H9 (cell line): ENCODE results near the gene LDHAL6B. TPM values are rescaled to one million over a fixed set of nuclear protein-coding genes. Genes with fewer than 3 reads are reported as not detected.

ENCODE experiments used
- DNase-seq: peaks from one replicate; pipeline ENCODE4 v3.0.0-alpha.2; 2017
- H2AFZ ChIP-seq: one replicate; pipeline ENCODE4 v1.6.1; 2013; ENCODE audit warnings: mild to moderate bottlenecking, low read length, control low read depth, moderate library complexity
- H2AK5ac ChIP-seq: 2 replicates; pipeline ENCODE4 v1.6.1; 2013; ENCODE audit warnings: low read length, control low read depth, mixed read lengths; ENCODE audit not compliant: insufficient read length
- H2BK120ac ChIP-seq: one replicate; pipeline ENCODE4 v1.6.1; 2013; ENCODE audit warnings: low read depth, mild to moderate bottlenecking, low read length, control low read depth, inconsistent platforms; ENCODE audit not compliant: poor library complexity, severe bottlenecking
- H2BK12ac ChIP-seq: 2 replicates; pipeline ENCODE4 v1.6.1; 2013; ENCODE audit warnings: low read length, control low read depth, mixed read lengths, low read depth; ENCODE audit not compliant: insufficient read length
- H2BK15ac ChIP-seq: 2 replicates; pipeline ENCODE4 v1.6.1; 2013; ENCODE audit warnings: low read depth, low read length, control low read depth
- H2BK20ac ChIP-seq: one replicate; pipeline ENCODE4 v1.6.1; 2013; ENCODE audit warnings: low read depth, mild to moderate bottlenecking, low read length, control low read depth, inconsistent platforms; ENCODE audit not compliant: poor library complexity, severe bottlenecking
- H2BK5ac ChIP-seq: 2 replicates; pipeline ENCODE4 v1.6.1; 2013; ENCODE audit warnings: low read length, control low read depth, mixed read lengths; ENCODE audit not compliant: insufficient read length
- H3K14ac ChIP-seq: 2 replicates; pipeline ENCODE4 v1.6.1; 2013; ENCODE audit warnings: low read length, control low read depth; ENCODE audit not compliant: insufficient read depth
- H3K18ac ChIP-seq: 2 replicates; pipeline ENCODE4 v1.6.1; 2013; ENCODE audit warnings: low read depth, mild to moderate bottlenecking, mixed read lengths, low read length, control low read depth; ENCODE audit not compliant: insufficient read length
- H3K23ac ChIP-seq: 2 replicates; pipeline ENCODE4 v1.6.1; 2013; ENCODE audit warnings: low read length, control low read depth, mixed read lengths, low read depth; ENCODE audit not compliant: insufficient read length
- H3K23me2 ChIP-seq: 2 replicates; pipeline ENCODE4 v1.6.1; 2013; ENCODE audit warnings: low read depth, mild to moderate bottlenecking, mixed read lengths, low read length, control low read depth; ENCODE audit not compliant: insufficient read length, poor library complexity, severe bottlenecking
- H3K27ac ChIP-seq: 2 replicates; pipeline ENCODE4 v1.5.1; 2013; ENCODE audit warnings: low read length, control low read depth, mixed read lengths, low read depth; ENCODE audit not compliant: insufficient read length
- H3K27me3 ChIP-seq: 2 replicates; pipeline ENCODE4 v1.6.1; 2013; ENCODE audit warnings: low read length, control low read depth, inconsistent platforms; ENCODE audit not compliant: insufficient read depth
- H3K4ac ChIP-seq: 2 replicates; pipeline ENCODE4 v1.6.1; 2013; ENCODE audit warnings: low read depth, mild to moderate bottlenecking, control low read depth, inconsistent platforms, low read length, moderate library complexity
- H3K4me1 ChIP-seq: 2 replicates; pipeline ENCODE4 v1.6.1; 2013; ENCODE audit warnings: low read length, control low read depth, inconsistent platforms; ENCODE audit not compliant: insufficient read depth
- H3K4me2 ChIP-seq: 2 replicates; pipeline ENCODE4 v1.6.1; 2013; ENCODE audit warnings: low read length, control low read depth, mixed read lengths; ENCODE audit not compliant: insufficient read length, insufficient read depth
- H3K56ac ChIP-seq: 2 replicates; pipeline ENCODE4 v1.6.1; 2013; ENCODE audit warnings: low read depth, mild to moderate bottlenecking, mixed read lengths, low read length, control low read depth; ENCODE audit not compliant: insufficient read length
- H3K79me1 ChIP-seq: 2 replicates; pipeline ENCODE4 v1.6.1; 2013; ENCODE audit warnings: low read depth, mild to moderate bottlenecking, moderate library complexity, low read length, control low read depth, inconsistent platforms; ENCODE audit not compliant: insufficient read depth, poor library complexity, severe bottlenecking
- H3K79me2 ChIP-seq: 2 replicates; pipeline ENCODE4 v1.6.1; 2013; ENCODE audit warnings: low read length, control low read depth, inconsistent platforms; ENCODE audit not compliant: insufficient read depth
- H3K9ac ChIP-seq: 2 replicates; pipeline ENCODE4 v1.6.1; 2013; ENCODE audit warnings: low read length, control low read depth, mixed read lengths; ENCODE audit not compliant: insufficient read length; ENCODE audit errors: extremely low read depth
- H3K9me3 ChIP-seq: one replicate; pipeline ENCODE4 v1.6.1; 2013; ENCODE audit warnings: low read depth, low read length, inconsistent platforms; ENCODE audit not compliant: control insufficient read depth
- H3T11ph ChIP-seq: one replicate; pipeline ENCODE4 v1.6.1; 2013; ENCODE audit warnings: mild to moderate bottlenecking, low read length, control low read depth, inconsistent platforms
- H4K20me1 ChIP-seq: one replicate; pipeline ENCODE4 v1.6.1; 2013; ENCODE audit not compliant: control insufficient read depth, insufficient read length, insufficient read depth
- H4K5ac ChIP-seq: 2 replicates; pipeline ENCODE4 v1.6.1; 2013; ENCODE audit warnings: low read depth, mild to moderate bottlenecking, mixed read lengths, low read length, control low read depth; ENCODE audit not compliant: insufficient read length
- H4K8ac ChIP-seq: replicated peaks from 2 replicates; pipeline ENCODE4 v1.6.1; 2013; ENCODE audit warnings: low read length, control low read depth, mixed read lengths, low read depth; ENCODE audit not compliant: insufficient read length
- H4K91ac ChIP-seq: 2 replicates; pipeline ENCODE4 v1.6.1; 2013; ENCODE audit warnings: low read depth, mild to moderate bottlenecking, moderate library complexity, mixed read lengths, low read length, control low read depth; ENCODE audit not compliant: insufficient read length
- H3K27ac Mint-ChIP-seq, 3 experiments: 2 replicates in 2 of 3; 3 replicates in 1 of 3; pipeline ENCODE4 v1.8.0; 2020 to 2021; ENCODE audit warnings: mixed read lengths in 3 of 3, mild to moderate bottlenecking in 1 of 3, moderate library complexity in 1 of 3
- H3K27me3 Mint-ChIP-seq: 2 replicates; pipeline ENCODE4 v1.8.0; 2021; ENCODE audit warnings: low read depth, mild to moderate bottlenecking, moderate library complexity, mixed read lengths
- H3K36me3 Mint-ChIP-seq, 3 experiments: 2 replicates in 2 of 3; 3 replicates in 1 of 3; pipeline ENCODE4 v1.8.0; 2020 to 2021; ENCODE audit warnings: low read depth in 3 of 3, mixed read lengths in 3 of 3; ENCODE audit not compliant: insufficient read depth in 1 of 3
- H3K4me1 Mint-ChIP-seq, 2 experiments: 2 replicates each; pipeline ENCODE4 v1.8.0; 2020; ENCODE audit warnings: mixed read lengths in 2 of 2
- H3K4me3 Mint-ChIP-seq, 2 experiments: 2 replicates in 1 of 2; 3 replicates in 1 of 2; pipeline ENCODE4 v1.8.0; 2020 to 2021; ENCODE audit warnings: mild to moderate bottlenecking in 2 of 2, mixed read lengths in 2 of 2, moderate library complexity in 1 of 2
- H3K9me3 Mint-ChIP-seq, 2 experiments: 2 replicates in 1 of 2; 3 replicates in 1 of 2; pipeline ENCODE4 v1.8.0; 2020; ENCODE audit warnings: mild to moderate bottlenecking in 2 of 2, mixed read lengths in 2 of 2, moderate library complexity in 1 of 2
- CTCF ChIP-seq: fragments of 200-600 bp; sonication (generic); conservative IDR thresholded peaks from 3 replicates; pipeline ENCODE4 v1.8.0; 2021; ENCODE audit warnings: antibody characterized with exemption, mild to moderate bottlenecking
- WGBS: extraction: QIAGEN DNeasy Blood & Tissue Kit; methylation state at CpG from one replicate; pipeline ENCODE4 v1.1.7; 2013; ENCODE audit warnings: missing lambda C conversion rate, low lambda C conversion rate, mixed read lengths; ENCODE audit not compliant: insufficient read length; ENCODE audit errors: extremely low coverage; 5-methylcytosine and 5-hydroxymethylcytosine counted together
- total RNA-seq: library from RNA; stranded (reverse); gene quantifications from 2 replicates; pipeline ENCODE4 v1.2.1, GENCODE V29; 2021

Gene LDHAL6B
- total RNA-seq, 1 experiment from 2014 or later: not detected

DNA sequence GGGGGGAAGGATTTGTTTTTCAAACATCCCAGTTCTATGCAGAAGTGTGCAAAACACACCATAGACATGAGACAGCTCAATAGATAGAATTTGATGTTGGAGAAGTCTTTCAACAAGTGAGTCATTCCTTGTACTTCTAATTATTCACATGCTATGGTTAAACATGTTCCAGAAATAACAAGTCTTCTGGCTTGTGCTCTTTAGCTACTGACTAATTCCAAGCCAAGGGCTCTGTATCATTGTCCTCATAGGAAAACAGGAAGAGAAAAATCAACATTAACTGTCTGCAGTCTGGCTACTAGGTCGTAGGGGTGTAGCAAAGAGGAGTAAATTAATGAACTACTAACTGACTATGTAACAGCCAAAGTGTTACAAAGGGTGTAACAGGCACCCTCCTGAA, 25.8 kb downstream of the LDHAL6B start:
- Histone ChIP-seq H3K79me1 (no peaks in the 10 kb centered on the region), H2BK20ac (no peak overlapping the region), H4K91ac (no peak overlapping the region), H3K23ac (no peak overlapping the region), H3K56ac (no peak overlapping the region), H3K9ac (no peak overlapping the region), H4K8ac (no peak overlapping the region), H4K5ac (no peak overlapping the region), H3T11ph (no peak overlapping the region), H4K20me1 (no peaks in the 10 kb centered on the region), H3K23me2 (no peaks in the 10 kb centered on the region), H3K4me2 (no peak overlapping the region), H2AK5ac (no peak overlapping the region), H3K9me3 (no peaks in the 10 kb centered on the region), H2BK5ac (no peak overlapping the region), H2BK15ac (no peak overlapping the region), H3K14ac (no peak overlapping the region), H3K27ac (no peak overlapping the region), H3K18ac (no peak overlapping the region), H2BK12ac (no peak overlapping the region), H2BK120ac (no peak overlapping the region), H3K4me1 (0 out of 2 replicates have a peak, but pooled peaks cover 2% of the 10 kb centered on the region), H3K79me2 (no peaks in the 10 kb centered on the region), H3K27me3 (no peaks in the 10 kb centered on the region), H2AFZ (no peak overlapping the region), H3K4ac (no peak overlapping the region)
- H3K36me3 Mint-ChIP-seq: peaks cover 2 to 16% (median 16%) of the 10 kb centered on the region in 3 experiments
- no CpG with 5 or more reads among the region's 1 CpG for WGBS
- no peak for DNase-seq
- H3K9me3 Mint-ChIP-seq: no peaks in the 10 kb centered on the region
- H3K4me1 Mint-ChIP-seq: peaks cover 10 to 14% of the 10 kb centered on the region in 2 experiments
- no peaks in the 10 kb centered on the region for H3K27me3 Mint-ChIP-seq
- H3K4me3 Mint-ChIP-seq: no peak overlapping the region
- TF ChIP-seq CTCF: no peak
- peak overlapping the region in 1 of 3 experiments; percentile 51; a peak in 2 of 7 replicates for H3K27ac Mint-ChIP-seq
